ENCODE measurements around the gene RAB43.
"Not testable (repeated sequence)": the region's sequence is repeated elsewhere in the genome, so short reads cannot be mapped to it uniquely, and the experiment has no call there.

The RAB43 gene

DNA sequence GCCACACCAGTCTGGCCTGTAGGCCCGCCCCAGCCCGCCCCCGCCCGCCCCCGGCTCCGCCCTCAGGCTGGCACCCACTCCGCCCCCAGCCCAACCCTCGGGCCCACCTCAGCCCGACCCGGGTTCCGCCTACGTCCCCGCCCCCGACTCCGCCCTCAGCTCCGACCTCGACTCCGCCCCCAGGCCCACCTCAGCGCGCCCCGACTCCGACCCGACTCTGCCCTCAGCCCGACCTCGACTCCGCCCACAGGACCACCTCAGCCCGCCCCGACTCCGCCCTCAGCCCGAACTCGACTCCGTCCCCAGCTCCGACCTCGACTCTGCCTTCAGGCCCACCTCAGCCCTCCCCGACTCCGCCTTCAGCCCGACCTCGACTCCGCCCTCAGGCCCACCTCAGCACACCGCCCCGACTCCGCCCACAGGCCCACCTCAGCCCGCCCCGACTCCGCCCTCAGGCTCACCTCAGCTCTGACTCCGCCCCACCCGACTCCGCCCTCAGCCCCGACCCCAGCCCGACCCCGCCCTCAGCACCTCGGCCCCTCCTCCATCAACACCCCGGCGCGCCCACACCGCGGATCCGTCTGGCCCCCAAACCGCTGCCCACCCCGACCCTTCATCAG lies at the start of gene RAB43:
TSS of gene RAB43 (minus strand) at position 13 of the 620 bp plus-strand sequence. CDS start 315 bp downstream, outside the sequence.
- peak; percentile 48 to 84 (median 74) for DNase-seq (ENCODE audit: low read depth in 3 of 3)

GRCh38 chr3:129166579-129167332 lies 45.2 kb upstream of the RAB43 start:
- DNase-seq (ENCODE audit: low read depth in 3 of 3) = no peak

GRCh38 chr3:129165594-129165993 lies 44.0 kb upstream of the RAB43 start:
- DNase-seq (ENCODE audit: low read depth in 3 of 3) = not testable (repeated sequence)

DNA sequence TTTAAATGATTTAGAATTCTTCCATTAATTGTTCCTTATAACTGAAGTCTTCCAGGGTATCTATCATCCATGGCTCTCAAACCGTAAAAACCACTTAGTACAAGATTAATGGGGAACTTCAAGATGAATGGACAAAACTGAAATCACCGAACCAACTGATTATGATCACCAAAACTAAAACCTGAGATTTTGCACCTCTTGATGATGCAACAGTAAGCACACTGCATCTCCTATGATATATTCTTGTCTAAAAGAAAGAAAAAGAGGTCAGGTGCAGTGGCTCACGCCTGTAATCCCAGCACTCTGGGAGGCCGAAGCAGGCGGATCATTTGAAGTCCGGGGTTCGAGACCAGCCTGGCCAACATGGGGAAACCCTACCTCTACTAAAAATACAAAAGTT lies 42.9 kb upstream of the RAB43 start:
- no peak for DNase-seq (ENCODE audit: low read depth in 3 of 3)

DNA sequence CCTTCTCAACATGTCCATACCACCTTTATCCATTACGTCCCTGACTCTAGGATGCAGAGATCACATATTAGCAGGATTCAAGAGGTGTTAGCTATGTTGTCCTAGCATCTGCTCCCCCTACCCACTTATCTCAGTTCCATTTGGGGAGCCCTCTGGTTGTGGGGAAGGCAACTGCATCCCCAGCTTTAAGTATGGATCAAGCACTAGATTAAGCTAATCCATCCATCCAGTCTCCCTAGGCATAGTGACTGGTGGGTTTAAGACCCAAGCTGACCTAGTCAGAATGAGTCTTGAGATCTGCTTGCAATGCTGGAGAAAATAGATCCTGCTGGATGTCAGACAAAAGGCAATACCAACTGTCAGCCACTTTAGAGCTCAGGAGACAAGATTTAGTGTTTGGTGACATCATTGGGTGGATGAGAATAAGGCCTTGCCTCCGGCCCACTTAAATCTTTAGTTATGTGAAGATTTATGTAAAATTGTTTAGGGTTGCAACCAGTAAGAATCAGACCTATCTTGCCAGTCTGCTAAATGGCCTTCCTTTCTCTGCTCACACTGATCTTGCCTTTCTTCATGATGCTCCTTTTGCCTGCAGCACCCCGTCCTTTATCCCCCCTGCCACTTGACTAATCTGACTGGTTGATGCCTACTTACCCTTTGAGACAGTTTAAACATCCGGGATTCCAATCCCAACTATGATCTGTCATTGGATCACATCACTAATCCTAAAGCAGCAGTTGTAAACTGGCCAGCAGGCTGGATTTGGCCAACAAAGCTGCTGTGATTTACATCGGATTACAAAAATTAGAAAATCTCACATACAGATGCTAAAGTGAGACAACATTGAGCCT lies 41.4 kb upstream of the RAB43 start:
- DNase-seq (ENCODE audit: low read depth in 3 of 3) = no peak

DNA sequence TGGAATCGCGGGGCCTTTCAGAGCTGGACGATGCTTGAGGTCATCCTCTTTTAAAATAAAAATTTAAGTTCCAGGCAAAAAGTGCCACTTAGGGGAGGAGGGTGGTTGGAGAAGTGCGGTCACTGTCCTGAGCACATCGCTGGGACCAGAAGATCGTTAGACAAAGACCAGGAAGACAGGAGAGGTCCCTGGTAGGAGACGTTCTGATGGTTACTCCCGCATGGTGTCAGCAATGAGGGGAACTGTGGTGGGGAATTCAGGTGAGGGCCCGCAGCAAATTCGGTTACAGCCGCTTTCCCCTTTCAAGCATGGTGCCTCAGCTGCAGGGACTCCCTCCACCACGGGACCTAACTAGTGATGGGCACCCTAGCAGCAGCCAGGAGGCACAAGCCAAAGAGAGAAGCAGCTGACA lies 40.3 kb upstream of the RAB43 start:
- DNase-seq (ENCODE audit: low read depth in 3 of 3) = no peak

GRCh38 chr3:129160891-129161859 lies 39.6 kb upstream of the RAB43 start, which contains the start of gene ISY1:
Gene ISY1 (minus strand): TSS chr3:129161063. CDS start chr3:129160975, 88 bp downstream.
- DNase-seq (ENCODE audit: low read depth in 3 of 3) = peak; percentile 77 to 80 (median 80)

DNA sequence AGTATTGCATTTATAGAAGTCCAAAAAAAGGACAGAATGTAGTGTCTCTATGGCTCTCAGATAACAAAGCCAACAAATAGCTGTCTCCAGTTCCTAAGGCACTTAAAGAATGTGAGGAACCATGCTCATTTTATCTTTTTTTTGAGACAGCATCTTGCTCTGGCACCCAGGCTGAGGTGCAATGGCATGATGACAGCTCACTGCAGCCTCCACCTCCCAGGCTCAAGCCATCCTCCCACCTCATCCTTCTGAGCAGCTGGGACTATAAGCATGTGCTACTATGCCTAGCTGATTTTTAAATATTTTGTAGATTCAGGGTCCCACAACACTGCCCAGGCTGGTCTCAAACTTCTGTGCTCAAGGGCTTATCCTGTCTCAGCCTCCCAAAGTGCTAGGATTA lies 23.2 kb upstream of the RAB43 start:
- no peak for DNase-seq (ENCODE audit: low read depth in 3 of 3)

DNA sequence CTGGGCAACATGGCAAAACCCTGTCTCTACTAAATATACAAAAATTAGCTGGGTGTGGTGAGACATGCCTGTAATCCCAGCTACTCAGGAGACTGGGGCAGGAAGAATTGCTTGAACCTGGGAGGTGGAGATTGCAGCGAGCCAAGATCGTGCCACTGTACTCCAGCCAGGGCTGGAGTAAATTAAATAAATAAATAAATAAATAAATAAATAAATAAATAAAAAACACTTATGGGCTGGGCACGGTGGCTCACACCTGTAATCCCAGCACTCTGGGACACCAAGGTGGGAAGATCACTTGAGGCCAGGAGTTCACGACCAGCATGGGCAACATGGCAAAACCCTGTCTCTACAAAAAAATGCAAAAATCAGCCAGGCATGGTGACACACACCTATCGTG lies 19.4 kb upstream of the RAB43 start:
- not testable (repeated sequence) for DNase-seq (ENCODE audit: low read depth in 3 of 3)

GRCh38 chr3:129139911-129140310 lies 18.3 kb upstream of the RAB43 start:
- DNase-seq (ENCODE audit: low read depth in 3 of 3) = no peak

GRCh38 chr3:129136275-129136674 lies 14.7 kb upstream of the RAB43 start:
- not testable (repeated sequence) for DNase-seq (ENCODE audit: low read depth in 3 of 3)

DNA sequence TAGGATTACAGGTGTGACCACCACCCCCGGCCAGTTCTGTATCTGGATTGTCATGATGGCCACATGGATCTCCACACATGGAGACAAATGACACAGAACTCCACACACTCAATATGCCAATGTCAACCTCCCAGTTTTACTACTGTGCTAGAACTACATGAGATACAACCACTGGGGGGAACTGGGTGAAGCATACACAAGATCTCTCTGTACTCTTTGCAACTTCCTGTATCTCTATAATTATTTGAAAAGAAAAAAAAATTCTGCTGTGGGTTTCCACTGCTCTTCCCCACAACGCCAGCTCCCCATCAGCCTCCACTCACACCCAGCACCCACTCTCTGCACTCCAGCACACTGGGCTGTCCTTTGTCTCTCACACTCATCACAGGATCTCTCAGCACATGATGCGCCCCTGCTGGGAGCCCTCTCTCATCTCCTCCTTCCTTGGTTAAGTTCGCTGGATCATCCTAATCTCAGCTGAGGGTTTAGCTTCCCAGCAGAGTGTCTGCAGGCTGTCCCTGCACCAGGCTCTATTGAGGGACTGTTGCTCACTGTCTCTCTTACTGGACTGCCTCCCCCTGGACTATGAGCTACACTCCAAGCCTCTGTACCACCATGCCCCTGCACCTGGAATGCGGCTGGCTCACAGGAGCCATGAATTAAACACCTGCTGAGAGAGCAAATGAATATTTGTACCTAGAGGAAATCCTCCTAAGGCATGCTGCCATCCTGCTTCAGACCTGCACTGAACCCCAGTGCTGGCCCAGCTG lies 10.7 kb upstream of the RAB43 start:
- DNase-seq (ENCODE audit: low read depth in 3 of 3) = no peak

GRCh38 chr3:129131465-129132088 lies 10.0 kb upstream of the RAB43 start:
- no peak for DNase-seq (ENCODE audit: low read depth in 3 of 3)

DNA sequence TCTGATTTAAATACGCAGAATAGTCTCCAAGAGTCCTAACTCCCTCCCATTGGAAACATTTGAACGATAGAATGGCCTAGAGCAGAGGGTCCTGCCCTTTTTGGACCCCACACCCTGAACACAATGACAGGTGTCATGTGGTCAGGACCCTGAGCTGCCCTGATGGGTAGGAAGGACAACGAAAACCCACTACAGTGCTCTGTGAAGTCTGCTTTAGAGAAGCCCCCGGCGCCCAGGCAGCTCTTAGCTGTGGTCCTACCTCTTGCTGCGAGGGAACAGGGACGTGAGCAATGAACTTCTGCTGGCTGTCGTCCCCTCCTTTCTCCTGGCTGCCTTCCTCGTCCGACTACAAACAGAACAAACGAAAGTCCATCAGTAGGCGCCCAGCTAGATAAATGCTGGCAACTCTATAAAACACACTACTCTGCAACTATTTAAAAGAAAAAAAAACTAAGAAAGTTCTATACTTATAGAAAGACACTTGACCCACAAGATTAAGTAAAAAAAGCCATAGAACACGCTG lies 8.7 kb upstream of the RAB43 start:
- DNase-seq (ENCODE audit: low read depth in 3 of 3) = no peak

- DNase-seq (ENCODE audit: low read depth in 3 of 3) = no peak
Measured at GRCh38 chr3:129128357-129129155, 7.0 kb upstream of the RAB43 start.

DNA sequence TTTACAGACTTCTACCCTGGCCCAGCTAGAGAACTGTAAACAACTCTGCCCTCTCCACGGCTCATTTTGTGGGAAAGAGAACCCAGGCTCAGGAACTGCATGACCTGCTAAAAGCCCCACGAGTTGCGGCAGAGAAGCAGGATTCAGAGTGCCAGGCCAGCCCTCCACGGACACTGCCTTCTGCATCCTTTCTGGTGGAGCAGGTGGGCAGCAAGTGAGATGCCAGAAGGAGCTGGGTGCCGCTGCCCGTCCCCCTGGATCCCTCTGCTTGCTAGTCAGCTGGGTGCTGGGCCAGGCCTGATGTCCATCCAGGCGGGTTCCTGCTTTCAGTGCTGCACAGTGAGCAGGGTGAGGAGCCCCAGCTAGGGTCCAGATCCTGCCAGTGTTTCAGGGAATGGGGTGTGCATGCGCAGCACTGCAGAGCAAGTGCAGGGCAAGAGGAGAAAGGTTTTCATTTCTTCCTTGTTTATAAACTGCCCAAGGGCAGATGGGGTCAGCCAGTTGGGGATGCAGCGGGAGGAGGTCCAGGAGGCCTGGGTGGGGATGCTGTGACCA lies 5.2 kb upstream of the RAB43 start:
- DNase-seq (ENCODE audit: low read depth in 3 of 3) = no peak

DNA sequence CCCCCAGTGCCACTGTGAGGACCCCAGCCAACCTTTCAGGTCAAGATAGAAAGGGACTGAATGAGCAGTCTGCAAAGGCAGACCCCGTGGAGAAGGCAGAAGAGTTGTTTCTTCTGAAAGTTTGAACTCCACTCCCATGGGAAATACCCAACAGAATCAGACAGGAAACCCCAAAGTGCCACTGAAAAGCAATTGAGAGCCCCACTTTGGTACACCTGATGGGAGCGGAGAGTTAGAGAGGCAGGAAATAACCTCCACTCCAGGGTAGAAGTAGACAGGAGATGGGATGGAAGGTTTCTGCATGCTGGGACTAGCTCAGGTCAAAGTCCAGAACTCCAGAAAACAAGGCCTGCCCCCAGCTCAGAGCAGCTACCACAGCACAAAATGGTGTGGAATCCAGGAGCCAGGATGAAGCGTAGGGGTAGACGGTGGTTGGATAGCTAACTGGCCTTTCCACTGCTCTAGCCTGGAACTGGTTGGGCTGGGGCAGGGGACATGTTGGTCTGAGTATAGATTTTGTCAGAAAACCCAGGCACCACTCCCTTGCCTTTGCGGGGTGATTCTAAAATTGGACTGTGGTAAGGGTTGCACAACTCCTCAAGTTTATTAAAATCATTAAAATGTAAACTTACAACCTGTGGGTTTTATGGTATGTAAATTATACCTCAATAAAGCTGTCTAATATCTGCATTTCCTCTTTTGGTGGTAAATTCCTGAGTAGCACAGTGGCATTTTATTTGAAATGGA lies 1.9 kb upstream of the RAB43 start:
- DNase-seq (ENCODE audit: low read depth in 3 of 3) = no peak
